Stimulated activated CD4-positive, alpha-beta T cell treated with anti-CD3 and anti-CD28 coated beads, TNF-alpha, amount 100 ng/mL, for 1 hour (primary cell): ENCODE results near the gene SALL1.

Source experiments
- DNase-seq, 3 donors: peaks; one replicate each; pipeline ENCODE4 v3.0.0-alpha.2; 2020; ENCODE audit warnings: low read depth in 3 of 3, low spot score in 1 of 3

Gene SALL1

DNA sequence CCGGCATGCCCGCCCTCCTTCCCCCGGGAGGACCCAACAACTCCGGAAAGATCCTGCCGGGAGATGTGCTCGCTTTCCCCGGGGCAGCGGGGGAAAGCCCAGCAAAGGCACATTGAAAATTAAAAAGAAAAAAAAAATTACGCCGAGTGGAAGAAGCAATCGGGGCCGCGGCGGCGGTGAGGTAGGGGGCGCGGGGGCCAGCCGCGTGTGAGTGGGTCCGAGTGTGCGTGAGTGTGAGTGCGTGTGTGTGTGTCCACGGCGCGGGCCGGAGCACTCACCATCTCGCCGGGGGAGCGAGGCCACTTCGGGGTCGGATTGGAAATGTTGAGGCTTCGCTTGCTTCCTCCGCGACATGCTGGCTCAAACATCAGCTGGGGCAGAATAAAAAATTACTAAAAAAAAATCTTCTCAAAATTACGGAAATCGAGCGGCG is at the start of gene SALL1:
TSS of gene SALL1 (minus strand) at position 383 of the 433 bp plus-strand sequence. CDS start at position 354, 29 bp downstream.
- DNase-seq = no peak

DNA sequence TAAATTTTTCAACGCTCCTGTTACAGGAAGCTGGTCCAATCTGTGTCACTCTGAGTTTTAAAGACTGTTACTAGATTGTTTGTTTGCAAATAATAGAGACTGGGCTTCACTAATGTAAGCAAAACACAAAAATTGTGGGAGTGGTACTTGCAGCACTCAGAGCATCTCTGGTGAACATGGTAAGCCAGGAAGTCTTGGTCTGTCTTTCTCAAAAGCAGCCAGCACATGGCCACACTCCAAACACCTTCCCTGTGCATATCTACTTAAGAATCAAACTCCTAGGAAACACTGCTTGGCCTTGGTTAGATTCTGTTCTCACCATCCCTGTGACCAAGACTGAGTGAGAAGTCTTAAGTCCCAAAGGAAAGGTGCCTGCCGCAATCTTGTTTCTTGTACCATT is 49.7 kb upstream of the SALL1 start:
- no peak for DNase-seq

DNA sequence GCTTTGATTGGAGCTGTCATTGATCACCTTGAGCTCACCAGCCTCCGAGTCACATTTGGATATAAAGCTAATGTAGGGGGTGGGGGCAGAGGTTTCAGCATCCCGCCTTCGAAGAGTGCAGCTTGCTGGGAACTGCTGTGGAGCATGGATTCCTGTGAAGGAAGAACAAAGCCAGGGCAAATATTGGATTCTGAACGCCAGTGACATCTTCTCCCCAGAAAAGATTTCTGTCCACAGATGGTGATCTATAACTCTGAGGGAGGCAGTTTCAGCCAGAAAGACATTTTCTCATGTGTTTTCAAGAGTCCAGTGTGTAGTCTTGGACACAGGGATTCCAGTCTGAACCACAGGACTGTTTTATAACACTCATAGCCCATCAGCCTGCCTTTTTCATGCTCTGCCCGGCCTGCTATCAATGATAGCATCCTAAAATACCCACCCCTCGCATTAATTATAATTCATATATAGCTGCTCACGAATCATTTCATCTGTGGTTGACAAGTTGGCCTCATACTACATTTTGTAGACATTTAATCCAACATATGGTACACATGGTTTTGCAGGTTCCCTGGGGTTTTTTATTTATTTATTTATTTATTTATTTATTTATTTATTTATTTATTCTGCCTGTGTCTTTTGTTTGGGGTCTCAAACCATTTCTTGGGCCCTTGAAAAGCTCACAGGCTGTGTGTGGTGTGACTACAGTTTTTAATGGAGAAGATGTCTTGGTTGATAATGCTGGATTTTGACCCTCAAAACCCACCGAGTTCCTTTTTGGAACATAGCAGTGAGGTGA is 47.1 kb upstream of the SALL1 start:
- no peak for DNase-seq

DNA sequence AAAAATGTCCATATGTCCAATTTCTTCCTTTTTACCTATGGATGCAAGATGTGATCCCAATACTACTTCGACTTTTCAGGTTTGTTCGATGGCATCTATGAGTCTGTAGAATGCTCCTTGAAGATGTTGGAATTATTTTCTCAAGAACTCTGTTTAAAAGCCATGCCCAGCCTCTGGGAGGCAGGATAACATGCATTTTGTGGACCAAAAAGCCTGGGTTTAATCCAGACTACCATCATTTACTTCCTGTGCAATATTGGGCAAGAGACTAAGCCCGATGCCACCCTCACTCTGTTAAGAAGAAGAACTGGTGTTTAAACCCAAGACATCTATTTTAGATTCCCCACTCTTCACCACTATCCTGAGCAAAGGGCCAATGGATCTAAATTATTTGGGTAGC is 42.8 kb upstream of the SALL1 start:
- DNase-seq = no peak

DNA sequence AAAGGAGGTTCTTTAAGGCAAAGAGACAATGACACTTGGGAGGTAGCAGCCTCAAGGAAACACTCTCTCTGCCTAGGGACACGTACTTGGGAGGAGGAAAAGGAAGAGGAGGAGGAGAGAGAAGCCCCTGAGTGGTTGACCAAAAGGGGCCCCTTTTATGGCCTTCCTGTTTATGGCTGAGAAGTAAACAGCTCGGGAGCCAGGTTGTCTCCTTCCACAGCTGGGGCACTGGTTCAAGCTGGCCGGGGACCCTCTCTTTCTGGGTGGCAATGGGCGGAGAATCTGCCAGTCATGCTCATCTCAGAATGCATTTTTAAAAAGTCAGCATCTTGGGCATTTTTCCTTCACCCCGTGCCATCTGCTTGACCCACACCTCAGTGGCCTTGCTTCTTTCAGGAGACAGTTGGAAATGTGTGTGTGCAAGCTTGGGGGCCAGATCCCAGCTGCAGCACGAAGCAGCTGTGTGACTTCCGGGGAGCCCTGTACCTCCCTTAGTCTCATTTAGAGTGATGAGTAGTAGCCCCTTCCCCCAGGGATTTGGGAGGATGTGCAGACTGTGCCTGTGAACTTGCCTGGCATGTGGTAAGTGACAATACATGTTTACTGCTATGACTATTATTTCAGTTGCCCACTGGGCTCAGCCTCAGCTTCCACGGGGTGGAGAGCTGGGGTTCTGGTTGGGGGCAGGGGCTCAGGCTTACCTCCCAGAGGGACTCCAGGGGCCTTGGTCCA is 33.8 kb upstream of the SALL1 start:
- no peak for DNase-seq

DNA sequence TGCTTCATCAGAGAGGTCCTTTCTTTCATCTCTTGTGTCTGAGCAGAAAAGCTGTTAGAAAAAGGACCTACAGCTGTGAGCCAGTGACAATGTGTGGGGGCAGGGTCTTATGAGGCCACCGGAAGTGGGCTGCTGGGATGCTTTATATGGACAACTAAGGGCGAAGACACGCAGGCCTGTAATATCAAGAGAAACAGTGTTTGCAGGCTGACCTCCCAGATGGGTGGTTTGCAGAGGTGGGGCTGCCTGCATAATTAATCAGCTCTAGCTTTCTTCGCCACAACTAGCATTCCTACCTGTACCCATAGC is 30.4 kb upstream of the SALL1 start:
- no peak for DNase-seq

DNA sequence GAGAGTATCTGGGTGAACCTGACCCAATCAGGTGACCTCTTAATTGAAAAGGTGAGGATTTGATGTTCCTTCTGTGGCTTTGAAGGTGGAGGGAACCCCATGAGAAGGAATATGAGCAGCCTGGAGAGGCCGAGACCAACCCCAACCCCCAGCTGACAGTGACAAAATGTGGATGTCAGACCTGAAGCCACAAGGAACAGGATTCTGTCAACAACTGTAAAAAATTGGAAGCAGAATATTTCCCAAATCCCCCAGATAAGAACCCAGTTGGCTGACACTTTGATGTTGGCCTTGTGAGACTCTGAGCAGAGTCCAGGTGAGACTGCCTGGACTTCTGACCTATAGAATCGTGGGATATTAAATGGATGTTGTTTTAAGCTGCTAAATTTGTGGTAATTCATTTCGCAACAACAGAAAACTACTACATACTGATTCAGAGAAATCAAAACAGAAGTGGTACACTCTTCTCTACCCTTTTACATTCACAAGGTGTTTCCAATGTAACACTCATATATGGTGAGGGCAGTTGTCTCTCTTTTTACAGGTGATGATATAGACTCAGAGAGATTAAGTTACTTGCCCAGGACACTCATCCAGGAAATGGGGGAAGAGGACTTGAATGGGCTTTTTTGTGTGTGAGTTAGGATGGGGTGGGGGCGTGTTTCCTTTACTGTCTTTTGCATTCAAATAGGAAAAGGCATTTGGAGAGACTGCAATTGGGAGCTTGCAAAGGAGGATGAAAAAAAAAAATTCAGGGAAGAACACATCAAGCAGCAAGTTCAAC is 29.8 kb upstream of the SALL1 start:
- no peak for DNase-seq

DNA sequence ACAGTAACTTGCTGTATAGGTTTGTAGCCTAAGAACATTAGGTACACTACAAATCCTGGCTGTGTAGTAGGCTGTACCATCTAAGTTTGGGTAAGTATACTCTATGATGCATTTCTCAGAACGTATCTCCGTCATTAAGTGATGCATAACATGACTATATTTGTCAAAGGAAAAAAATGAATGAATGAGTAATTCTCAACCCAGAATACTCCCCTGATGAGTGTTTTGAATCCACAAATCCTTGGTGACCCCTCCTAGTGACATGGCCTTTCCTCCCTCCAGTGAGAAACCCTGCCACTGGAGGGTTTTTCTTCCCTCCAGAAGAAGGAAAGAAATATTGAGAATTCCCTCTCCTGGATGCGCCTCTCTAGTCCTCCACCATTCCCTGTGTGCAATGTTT is 24.0 kb upstream of the SALL1 start:
- no peak for DNase-seq

DNA sequence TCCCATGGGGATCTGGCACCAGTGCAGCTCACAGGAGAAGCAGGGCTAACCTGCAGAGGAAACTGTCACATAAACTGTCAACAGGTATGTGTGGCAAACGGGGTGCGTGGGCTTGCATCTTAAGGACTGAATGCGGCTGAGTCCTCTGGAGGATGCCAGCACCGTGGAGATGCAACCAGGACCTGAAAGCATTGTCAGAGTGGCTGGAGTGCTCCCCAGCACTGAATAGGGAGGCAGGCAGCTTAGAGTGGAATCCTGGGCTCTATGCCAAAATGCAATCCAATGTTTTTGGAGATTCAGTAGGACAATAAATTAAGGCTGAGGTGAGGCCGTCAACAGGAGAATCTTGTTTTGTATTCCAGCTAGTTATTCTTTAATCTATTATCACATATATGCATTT is 21.3 kb upstream of the SALL1 start:
- no peak for DNase-seq

DNA sequence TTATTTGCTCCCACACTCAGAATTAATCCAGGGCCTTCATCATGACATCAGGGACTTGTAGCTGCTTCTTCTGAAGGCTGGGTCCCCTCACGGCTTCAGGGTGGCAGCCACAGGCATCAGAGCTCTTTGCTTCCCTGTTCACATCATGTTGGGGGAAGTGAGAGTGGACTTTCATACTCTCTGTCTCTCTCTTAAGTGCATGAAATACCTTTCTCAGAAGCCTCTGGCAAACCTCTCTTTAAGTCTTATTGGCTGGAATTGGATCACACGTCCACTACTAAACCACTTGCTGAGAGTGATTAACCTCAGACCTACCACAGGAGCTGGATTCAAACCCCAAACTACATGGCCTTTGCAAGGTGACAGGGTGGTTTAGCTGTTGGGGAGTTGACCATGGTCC is 17.7 kb upstream of the SALL1 start:
- no peak for DNase-seq

DNA sequence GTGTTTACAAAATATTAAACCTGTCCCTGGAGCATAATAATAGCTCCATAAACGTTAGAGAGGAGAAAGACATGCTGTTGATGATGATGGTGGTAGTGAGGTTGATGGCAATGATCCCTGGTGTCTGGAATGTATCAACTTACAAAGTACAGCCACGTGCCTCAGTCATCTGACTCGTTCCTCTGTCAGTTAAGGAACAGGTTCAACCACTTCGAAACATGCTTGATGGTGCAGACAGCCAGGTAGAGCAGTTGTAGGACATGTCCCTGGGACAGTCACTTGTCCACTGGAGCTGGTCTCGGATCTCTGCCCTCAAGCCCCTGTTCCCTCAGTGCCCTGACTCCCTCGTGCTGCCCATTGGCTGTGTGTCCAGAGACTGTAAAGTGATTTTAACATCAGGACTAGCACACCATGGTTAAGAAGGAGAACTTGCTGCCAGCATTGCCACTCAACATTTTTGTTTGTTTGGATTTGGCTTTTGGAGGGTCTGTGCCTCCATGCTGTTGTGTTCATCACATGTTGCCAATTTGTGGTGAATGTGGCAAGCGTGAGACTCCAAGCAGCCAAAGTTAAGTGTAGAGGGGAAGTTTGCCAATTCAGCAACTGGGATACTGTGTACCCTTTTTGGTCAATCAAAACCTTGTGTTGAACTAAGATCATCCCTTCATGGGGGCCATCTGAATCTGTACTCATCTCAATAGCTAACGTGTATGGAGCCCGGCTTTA is 16.3 kb upstream of the SALL1 start:
- no peak for DNase-seq

DNA sequence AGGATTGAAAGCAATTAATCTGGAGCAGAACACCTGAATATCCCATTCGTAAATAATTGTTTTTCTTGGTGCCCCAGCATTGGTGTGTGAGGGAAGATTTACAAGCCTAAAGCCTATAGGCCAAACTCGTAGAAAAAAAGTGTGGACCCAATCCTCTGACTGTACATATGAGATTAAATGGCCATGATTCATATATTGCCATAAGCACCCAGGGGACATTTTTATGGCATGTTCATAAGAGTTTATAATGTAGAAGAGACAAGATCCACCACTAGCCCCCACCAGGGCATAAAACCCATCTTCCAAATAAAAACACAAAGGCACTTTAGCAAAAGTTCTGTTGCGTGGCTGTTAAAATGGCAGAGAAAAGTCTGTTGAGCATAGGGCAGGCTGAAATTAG is 15.5 kb upstream of the SALL1 start:
- no peak for DNase-seq

DNA sequence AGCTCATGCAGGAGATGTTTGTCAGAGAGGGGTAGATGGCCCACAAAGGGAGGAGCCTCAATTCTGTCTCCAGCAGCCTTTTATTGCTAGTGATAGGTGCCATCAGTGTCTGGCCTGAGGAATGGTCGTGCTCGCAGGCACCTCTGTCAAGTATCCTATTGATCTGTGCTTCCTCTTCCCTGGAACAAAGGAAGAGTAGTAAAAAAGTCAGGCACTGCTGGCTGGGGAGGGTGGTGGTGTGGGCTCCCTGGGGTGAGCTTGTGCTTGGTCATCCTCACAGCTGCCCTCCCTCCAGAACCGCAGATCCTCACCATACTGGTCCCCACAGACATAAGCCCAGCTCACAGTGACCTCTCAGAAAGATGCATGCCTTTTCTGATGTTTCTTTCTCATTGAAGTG is 15.0 kb upstream of the SALL1 start:
- no peak for DNase-seq

DNA sequence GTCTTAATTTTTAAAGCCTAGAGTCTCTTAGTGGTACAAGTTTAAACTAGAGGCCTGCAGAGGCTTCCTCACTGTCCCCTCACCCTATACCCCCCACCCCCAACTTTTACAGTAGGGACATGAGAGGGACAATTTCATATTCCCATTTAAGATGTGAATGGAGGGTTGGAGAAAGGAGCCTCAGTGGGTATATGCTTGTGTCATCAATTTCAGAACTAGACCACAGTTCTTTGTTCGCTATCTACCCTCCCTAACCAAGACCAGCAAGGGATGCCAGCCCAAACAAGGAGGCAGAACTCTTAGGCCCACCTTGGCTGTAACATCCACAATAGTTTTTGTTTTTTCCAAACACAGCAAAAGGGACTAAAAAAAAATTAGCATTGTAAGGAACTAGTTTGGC is 14.0 kb upstream of the SALL1 start:
- DNase-seq = no peak

DNA sequence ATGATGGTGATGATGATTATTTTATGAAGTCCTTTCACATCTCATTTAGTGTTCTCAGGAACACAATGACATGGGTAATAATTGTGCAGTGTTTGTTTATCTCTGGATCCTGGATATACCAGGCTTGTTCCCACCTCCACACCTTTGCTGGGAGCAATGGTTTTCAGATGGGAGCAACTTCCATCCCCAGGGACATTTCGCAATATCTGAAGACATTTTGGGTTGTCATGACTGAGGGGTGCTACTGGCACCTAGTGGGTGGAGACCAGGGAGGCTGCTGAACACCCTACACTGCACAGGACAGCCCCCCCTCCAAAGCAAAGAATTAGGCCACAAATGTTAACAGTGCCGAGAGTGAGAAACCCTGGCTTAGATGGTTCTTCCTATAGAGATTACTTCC is 13.5 kb upstream of the SALL1 start:
- no peak for DNase-seq

DNA sequence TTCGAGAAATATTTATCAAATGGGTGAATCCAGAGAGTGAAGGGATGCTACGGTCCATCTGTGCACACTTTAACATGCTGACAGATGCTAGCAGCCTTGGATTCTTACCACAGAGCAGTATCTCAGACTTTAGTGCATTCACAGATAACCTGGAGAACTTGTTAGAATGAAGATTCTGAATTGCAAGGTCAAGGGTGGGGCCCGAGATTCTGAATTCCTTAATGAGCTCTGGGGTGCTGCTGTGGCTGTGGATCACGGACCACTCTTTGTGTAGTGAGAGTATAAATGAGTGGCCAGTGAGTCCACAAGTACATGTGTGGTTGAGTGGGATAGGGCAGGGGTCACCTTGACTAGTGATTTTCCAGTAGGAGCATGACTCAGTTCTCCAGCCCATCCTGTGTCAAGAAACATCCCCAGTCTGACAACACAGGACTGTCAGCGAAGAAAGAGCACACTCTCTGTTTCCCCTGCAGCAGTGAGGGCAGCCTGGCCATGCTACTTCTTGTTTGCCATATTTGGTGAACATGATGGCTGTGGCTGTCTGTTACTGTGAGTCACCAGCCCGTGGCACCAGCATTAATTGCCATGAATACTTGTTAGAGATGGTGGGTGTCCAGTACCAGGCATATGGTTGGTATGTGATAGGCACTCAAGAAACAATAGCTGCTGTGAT is 13.0 kb upstream of the SALL1 start:
- no peak for DNase-seq

DNA sequence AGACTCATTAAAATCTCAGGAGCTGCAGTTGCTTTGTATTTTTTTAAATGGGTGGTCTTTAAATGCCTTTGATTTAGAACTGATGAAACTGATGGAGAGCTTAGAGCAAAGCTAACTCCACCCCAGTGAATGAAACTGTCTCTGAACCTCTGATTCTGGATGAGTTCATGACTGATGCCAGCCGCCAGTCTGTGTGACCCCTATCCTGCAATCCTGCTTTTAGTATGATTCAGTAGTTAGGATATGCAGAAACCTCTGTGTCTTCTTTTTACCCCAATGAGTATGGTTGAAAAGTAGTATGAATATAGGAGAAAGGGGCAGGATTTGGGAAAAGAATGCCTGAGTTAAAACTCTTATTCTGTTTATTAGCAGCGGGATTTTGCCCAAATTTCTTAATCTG is 12.3 kb upstream of the SALL1 start:
- no peak for DNase-seq

DNA sequence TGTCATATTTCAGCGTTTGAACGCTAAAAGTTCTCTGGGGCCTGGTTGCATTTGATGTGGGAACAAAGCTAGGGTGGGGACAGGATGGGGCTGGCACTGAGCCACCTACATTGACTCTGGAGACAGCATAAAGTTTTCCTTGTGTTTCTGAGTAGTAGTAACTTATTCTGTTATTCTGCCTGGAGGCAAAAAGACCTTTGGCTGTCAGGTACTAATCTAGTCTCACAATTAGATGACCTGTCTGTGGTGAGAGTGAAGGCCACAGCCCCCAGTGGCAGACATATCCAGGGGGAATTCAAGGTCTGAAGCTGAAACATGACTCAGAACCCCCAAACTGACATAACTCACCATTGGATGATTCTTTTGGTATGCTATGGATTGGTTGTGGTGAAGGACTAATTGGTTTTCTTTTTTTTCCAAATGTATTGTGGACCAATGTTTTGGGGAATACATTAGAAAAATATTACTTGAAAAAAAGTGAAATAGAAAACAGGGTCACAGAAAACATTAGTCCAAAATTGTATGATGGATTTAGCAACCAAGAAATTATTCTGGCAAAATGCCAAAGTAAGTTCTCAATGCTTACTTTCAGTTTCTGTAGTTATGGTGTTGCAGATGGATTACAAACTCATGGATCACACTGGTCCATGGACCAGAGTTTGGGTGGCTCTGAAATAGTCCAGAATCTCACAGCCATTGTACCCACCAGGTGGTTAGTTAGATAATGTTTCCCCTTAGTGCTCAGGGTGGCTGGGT is 10.5 kb upstream of the SALL1 start:
- DNase-seq = no peak

DNA sequence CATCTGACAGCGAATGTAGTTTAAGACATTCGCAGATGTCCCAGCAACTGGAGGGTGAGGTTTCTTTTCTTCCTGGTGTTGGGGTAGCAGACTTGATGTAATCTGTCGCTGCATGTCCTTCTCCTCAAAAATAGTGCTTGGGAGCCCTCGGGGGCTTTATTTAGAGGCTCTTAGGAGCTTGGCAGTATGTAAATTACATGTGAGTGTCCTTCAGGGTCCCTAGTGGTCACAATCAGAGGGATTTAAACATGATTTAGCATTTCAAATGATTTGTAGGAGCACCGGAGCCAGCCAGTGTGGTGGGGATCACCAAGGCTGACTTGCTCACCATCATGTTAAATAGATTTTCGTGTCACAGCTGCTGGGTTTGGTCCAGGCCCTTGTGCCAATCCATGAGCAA is 8.8 kb upstream of the SALL1 start:
- no peak for DNase-seq

DNA sequence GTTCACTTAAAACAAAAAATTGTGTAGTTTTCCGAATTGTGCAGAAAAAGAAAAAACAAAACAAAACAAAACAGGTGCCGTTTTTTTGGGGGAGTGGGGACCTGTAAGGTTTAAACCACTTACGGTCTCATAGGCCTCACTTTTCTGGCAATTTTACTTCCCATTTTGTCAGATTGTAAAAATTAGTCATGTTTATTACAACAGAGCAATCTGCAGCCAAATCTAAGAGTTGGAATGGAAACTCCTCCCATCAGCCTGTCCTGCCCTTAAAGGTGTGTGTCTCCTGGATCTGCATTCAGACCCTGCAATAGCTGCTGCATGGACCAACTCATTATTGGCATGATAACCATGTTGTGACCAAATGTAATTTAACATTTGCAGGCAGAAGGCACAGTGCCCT is 8.2 kb upstream of the SALL1 start:
- DNase-seq = no peak
